D721Med (cell line): ENCODE data around the gene PPY.

Experiments used
- DNase-seq: peaks from one replicate; pipeline ENCODE4 v3.0.0; 2011; ENCODE audit warnings: low spot score; ENCODE audit not compliant: insufficient read length
- FAIRE-seq: peaks from 2 replicates; lab custom pipeline; 2011; peaks lifted over from hg19 to GRCh38; lab: Jason Lieb, UNC
- CTCF ChIP-seq: IDR thresholded peaks from 2 replicates; pipeline ENCODE4 v1.5.1; 2012; ENCODE audit warnings: mild to moderate bottlenecking, control low read depth; ENCODE audit not compliant: insufficient read depth; ENCODE audit errors: missing control alignments

PPY gene

DNA sequence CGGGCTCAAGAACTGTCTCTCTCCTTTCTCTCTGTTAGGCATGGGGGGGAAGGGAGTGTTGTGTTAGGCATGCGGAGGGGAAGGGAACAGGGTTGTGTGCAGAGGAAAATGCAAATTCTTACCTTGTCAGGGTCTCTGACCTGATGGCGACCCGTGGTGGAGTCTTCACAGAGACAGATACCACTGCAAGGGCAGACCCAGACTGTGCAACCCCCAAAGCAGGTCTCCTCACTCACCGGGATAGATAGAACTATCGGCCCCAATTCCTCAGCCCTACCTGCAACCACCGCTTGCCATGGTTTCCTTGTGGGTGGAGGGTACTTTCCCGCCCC is 25.3 kb downstream of the PPY start:
- no peak for FAIRE-seq
- no peak for TF ChIP-seq CTCF
- DNase-seq: no peak

DNA sequence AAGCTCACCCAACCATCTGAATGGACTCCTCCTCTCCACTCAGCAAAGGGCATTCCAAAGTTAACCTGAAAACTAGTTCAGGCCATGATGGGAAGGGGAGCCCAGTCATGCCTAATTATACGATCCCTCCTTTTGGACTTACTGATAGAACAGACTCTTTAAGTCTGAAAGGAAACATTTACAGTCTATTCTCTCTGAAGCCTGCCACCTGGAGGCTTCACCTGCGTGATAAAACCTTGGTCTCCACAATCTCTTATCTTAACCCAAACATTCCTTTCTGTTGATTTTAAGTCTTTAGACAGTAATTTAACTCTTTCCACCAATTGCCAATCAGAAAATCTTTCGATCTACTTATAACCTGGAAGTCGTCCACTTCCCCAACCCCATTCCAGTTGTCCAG is 25.9 kb downstream of the PPY start:
- DNase-seq: no peak
- no peak for TF ChIP-seq CTCF

DNA sequence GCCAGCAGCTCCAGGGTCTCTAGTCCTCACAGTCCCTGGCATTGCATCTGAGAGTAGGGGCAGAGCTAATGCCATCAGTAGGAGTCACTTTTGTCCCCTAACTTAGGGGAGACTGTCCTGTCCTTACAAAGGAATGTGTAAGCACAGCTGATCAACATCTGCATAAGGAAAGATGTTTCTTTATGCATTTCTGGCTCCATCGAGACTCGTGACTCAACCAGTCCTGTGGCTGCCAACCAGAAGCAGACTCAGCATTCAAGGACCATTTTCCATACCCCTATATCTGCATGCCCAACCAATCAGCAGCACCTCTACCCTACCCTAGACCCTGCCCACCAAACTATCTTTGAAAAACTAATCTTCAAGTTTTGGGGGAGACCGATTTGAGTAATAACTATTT is 26.7 kb downstream of the PPY start:
- no peak for TF ChIP-seq CTCF
- DNase-seq (no peak), FAIRE-seq (no peak)

More for the DNA sequence above, 25.9 kb downstream of the PPY start:
- no peak for FAIRE-seq

DNA sequence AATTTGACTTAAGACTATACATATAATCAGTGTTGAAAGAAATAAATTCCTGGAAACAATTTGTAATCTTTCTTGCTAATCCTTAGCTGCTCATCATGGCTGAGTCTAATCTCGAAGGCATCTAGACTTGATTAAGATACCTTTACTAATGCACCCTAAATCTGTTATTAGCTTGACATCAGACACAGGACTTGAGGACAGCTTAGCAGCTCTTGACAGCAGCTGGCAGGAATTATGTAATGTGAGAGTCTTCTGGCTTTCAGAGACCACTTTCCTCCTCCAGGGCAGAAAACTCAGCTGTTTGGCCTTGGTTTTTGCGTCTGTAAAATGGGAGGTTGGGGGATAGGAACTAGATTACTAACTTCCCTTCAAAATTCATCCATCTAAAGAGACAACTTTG is 27.8 kb downstream of the PPY start:
- no peak for TF ChIP-seq CTCF
- DNase-seq (peak; percentile 87), FAIRE-seq (peak; percentile 98)

DNA sequence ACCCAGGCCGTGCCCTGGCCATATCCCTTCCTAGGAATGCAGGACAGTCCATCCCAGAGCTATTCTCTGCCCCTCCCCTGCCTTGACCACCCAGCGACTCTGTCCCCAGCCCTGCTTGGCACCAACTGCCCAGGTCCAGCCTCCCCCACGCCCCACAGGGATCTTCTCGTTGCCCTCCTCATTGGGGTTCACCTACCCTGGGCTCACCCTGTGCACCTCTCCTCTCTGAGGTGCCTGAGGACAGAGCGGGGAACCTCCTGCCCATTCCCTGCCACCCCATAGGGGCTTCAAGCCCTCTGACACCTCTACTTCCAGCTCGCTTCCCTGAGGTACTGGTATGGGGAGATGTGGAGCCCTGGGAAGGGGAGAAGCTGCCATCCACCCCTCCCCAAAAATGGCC is 28.7 kb downstream of the PPY start:
- no peak for FAIRE-seq
- DNase-seq: no peak
- no peak for TF ChIP-seq CTCF

DNA sequence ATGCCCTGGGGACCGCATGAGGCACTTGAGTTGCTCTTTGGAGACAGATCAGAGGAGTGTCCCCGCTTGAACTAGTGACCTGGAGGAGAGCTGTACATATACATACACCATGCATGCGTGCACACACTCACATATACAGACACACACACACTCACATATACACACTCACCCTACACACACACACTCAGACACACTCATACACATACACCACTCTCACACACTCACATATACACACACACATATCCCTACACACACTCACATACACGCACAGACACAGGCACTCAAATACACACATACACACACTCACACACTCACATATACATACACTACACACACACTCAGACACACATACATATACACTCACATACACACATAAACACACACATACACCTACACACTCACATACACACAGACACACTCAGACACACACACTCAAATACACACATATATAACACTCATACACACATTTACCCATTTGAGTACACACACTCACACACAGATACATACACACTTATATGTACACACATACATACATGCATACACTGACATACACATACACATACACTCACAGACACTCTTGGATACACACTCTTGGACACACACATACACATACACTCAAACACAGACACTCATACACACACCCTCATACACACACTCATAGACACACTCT is 29.5 kb downstream of the PPY start:
- no peak for TF ChIP-seq CTCF
- DNase-seq (no peak), FAIRE-seq (peak; percentile 32)

GRCh38 chr17:43911904-43912303 is 30.4 kb downstream of the PPY start:
- no peak for TF ChIP-seq CTCF
- DNase-seq (no peak), FAIRE-seq (no peak)
